Astrocyte of the spinal cord (primary cell): ENCODE measurements around the gene LYST.
A peak's percentile ranks its signal among the peaks of the same experiment; 100 is the strongest.
"Not testable (repeated sequence)": the region's sequence is repeated elsewhere in the genome, so short reads cannot be mapped to it uniquely, and the experiment has no call there.

Source experiments
- DNase-seq: peaks from one replicate; pipeline ENCODE4 v3.0.0; 2011; ENCODE audit warnings: low read depth, low spot score
- H3K4me3 ChIP-seq: 2 replicates; pipeline ENCODE4 v1.5.1; 2011; ENCODE audit warnings: low read depth, mild to moderate bottlenecking, low read length, moderate library complexity
- CTCF ChIP-seq: IDR thresholded peaks from 2 replicates; pipeline ENCODE4 v1.5.1; 2012; ENCODE audit warnings: low read depth, mild to moderate bottlenecking, low read length, inconsistent platforms
- in situ Hi-C: cut with HindIII; loops from 2 replicates; pipeline ENCODE4 v1.10.0; 2017; ENCODE audit warnings: low sequenced_read_pairs

LYST gene

GRCh38 chr1:235757587-235758096 is 109.1 kb downstream of the LYST start:
- H3K4me3 ChIP-seq: no peak overlapping the region
- in situ Hi-C loops: no loop called here
- no peak for DNase-seq
- no peak for TF ChIP-seq CTCF

- DNase-seq, in situ Hi-C loops: not testable (repeated sequence)
Measured at GRCh38 chr1:235754186-235754585, 112.5 kb downstream of the LYST start.

GRCh38 chr1:235749755-235750300 is 116.9 kb downstream of the LYST start:
- no peak for DNase-seq
- H3K4me3 ChIP-seq: no peak overlapping the region
- TF ChIP-seq CTCF: no peak
- in situ Hi-C loops: no loop called here

More at GRCh38 chr1:235754186-235754585, 112.5 kb downstream of the LYST start:
- H3K4me3 ChIP-seq: not testable (repeated sequence)

- in situ Hi-C loops: no loop called here
- no peak for TF ChIP-seq CTCF
- no peak for DNase-seq
- no peak overlapping the region for H3K4me3 ChIP-seq
Measured at GRCh38 chr1:235748747-235749146, 118.0 kb downstream of the LYST start.

- in situ Hi-C loops: no loop called here
Measured at GRCh38 chr1:235746245-235746644, 120.5 kb downstream of the LYST start.

GRCh38 chr1:235745503-235746136 is 121.1 kb downstream of the LYST start:
- in situ Hi-C loops: no loop called here
- no peak for TF ChIP-seq CTCF
- no peak overlapping the region for H3K4me3 ChIP-seq
- DNase-seq: peak; percentile 37

More at GRCh38 chr1:235746245-235746644, 120.5 kb downstream of the LYST start:
- no peak overlapping the region for H3K4me3 ChIP-seq
- TF ChIP-seq CTCF: no peak
- DNase-seq: no peak

GRCh38 chr1:235742914-235743599 is 123.6 kb downstream of the LYST start:
- in situ Hi-C loops: no loop called here
- TF ChIP-seq CTCF: no peak
- DNase-seq: no peak
- H3K4me3 ChIP-seq: no peak overlapping the region
